ENCODE data around the gene RABEPK. TPM values are rescaled to one million over a fixed set of nuclear protein-coding genes. Genes with fewer than 3 reads are reported as not detected.

The RABEPK gene
- total RNA-seq, 1 experiment from 2014 or later, result 28.1 TPM

- no TSS peak for BruUV-seq (replicated peaks)
Observed at GRCh38 chr9:125268394-125269013, 68.2 kb downstream of the RABEPK start.

GRCh38 chr9:125269014-125269397 lies 68.7 kb downstream of the RABEPK start:
- BruUV-seq (replicated peaks), result no TSS peak
- CTCF ChIA-PET, result interaction anchor here (1.4 kb wide), 1 partner anchor 13 kb away, joined by 3 read pairs; no protein-coding TSS in a partner anchor
- no peaks in the 10 kb centered on the region for H3K9me3 ChIP-seq
- no peak for TF ChIP-seq CTCF (IDR thresholded peaks at IDR 0.05; ENCODE audit: insufficient read depth in 1 of 2, low read depth in 1 of 2, low read length in 1 of 2, severe bottlenecking in 1 of 2, unreplicated experiment in 1 of 2)
- Mint-ChIP-seq H3K27ac (ENCODE audit: unreplicated experiment) (peak overlapping the region; percentile 76), H3K4me1 (ENCODE audit: low read depth, unreplicated experiment) (peaks cover 21% of the 10 kb centered on the region), H3K4me3 (ENCODE audit: unreplicated experiment) (no peak overlapping the region), H3K9me3 (ENCODE audit: unreplicated experiment) (no peaks in the 10 kb centered on the region), H3K27me3 (ENCODE audit: insufficient read depth, unreplicated experiment) (no peaks in the 10 kb centered on the region), H3K36me3 (ENCODE audit: insufficient read depth, unreplicated experiment) (peaks cover 65% of the 10 kb centered on the region)
- H3K4me1 ChIP-seq, result peaks cover 31% of the 10 kb centered on the region
- H3K36me3 ChIP-seq (ENCODE audit: control insufficient read depth, insufficient read depth, low read length), result no peaks in the 10 kb centered on the region
- no peaks in the 10 kb centered on the region for H3K27me3 ChIP-seq (replicated peaks; ENCODE audit: control insufficient read depth, insufficient read depth, low read length)
- intact Hi-C loops (cut with micrococcal nuclease; ENCODE audit: unreplicated experiment), result no loop called here
- POLR2A ChIA-PET, result no interaction called here
- no peak for DNase-seq
- no peak overlapping the region for H3K4me3 ChIP-seq (ENCODE audit: low read depth, low read length)

More at GRCh38 chr9:125268394-125269013, 68.2 kb downstream of the RABEPK start:
- no peak for TF ChIP-seq CTCF (IDR thresholded peaks at IDR 0.05; ENCODE audit: insufficient read depth in 1 of 2, low read depth in 1 of 2, low read length in 1 of 2, severe bottlenecking in 1 of 2, unreplicated experiment in 1 of 2)
- H3K27me3 ChIP-seq (replicated peaks; ENCODE audit: control insufficient read depth, insufficient read depth, low read length), result no peaks in the 10 kb centered on the region
- H3K4me1 ChIP-seq, result peaks cover 29% of the 10 kb centered on the region
- ChIA-PET CTCF (interaction anchor here (1.4 kb wide), 1 partner anchor 12 kb away, joined by 3 read pairs; no protein-coding TSS in a partner anchor), POLR2A (interaction anchor here (0.9 kb wide), 1 partner anchor 27 kb away, joined by 6 read pairs; the partner anchor contains the start of gene HSPA5)
- H3K36me3 ChIP-seq (ENCODE audit: control insufficient read depth, insufficient read depth, low read length), result no peaks in the 10 kb centered on the region
- Mint-ChIP-seq H3K27ac (ENCODE audit: unreplicated experiment) (peak overlapping the region; percentile 76), H3K4me1 (ENCODE audit: low read depth, unreplicated experiment) (peaks cover 23% of the 10 kb centered on the region), H3K27me3 (ENCODE audit: insufficient read depth, unreplicated experiment) (no peaks in the 10 kb centered on the region), H3K36me3 (ENCODE audit: insufficient read depth, unreplicated experiment) (peaks cover 68% of the 10 kb centered on the region), H3K4me3 (ENCODE audit: unreplicated experiment) (no peak overlapping the region), H3K9me3 (ENCODE audit: unreplicated experiment) (no peaks in the 10 kb centered on the region)
- no peak for DNase-seq
- intact Hi-C loops (cut with micrococcal nuclease; ENCODE audit: unreplicated experiment), result no loop called here
- no peaks in the 10 kb centered on the region for H3K9me3 ChIP-seq
- H3K4me3 ChIP-seq (ENCODE audit: low read depth, low read length), result no peak overlapping the region

GRCh38 chr9:125271081-125271480 lies 70.7 kb downstream of the RABEPK start:
- Mint-ChIP-seq H3K36me3 (ENCODE audit: insufficient read depth, unreplicated experiment) (peaks cover 45% of the 10 kb centered on the region), H3K4me3 (ENCODE audit: unreplicated experiment) (no peak overlapping the region), H3K27ac (ENCODE audit: unreplicated experiment) (peak overlapping the region; percentile 68), H3K27me3 (ENCODE audit: insufficient read depth, unreplicated experiment) (no peaks in the 10 kb centered on the region), H3K4me1 (ENCODE audit: low read depth, unreplicated experiment) (peaks cover 16% of the 10 kb centered on the region), H3K9me3 (ENCODE audit: unreplicated experiment) (no peaks in the 10 kb centered on the region)
- BruUV-seq (replicated peaks), result TSS peak; percentile 12
- POLR2A ChIA-PET, result no interaction called here
- intact Hi-C loops (cut with micrococcal nuclease; ENCODE audit: unreplicated experiment), result no loop called here
- no peak for TF ChIP-seq CTCF (IDR thresholded peaks at IDR 0.05; ENCODE audit: insufficient read depth in 1 of 2, low read depth in 1 of 2, low read length in 1 of 2, severe bottlenecking in 1 of 2, unreplicated experiment in 1 of 2)
- Histone ChIP-seq H3K36me3 (ENCODE audit: control insufficient read depth, insufficient read depth, low read length) (no peaks in the 10 kb centered on the region), H3K27me3 (replicated peaks; ENCODE audit: control insufficient read depth, insufficient read depth, low read length) (no peaks in the 10 kb centered on the region), H3K4me1 (peaks cover 48% of the 10 kb centered on the region), H3K9me3 (no peaks in the 10 kb centered on the region), H3K4me3 (ENCODE audit: low read depth, low read length) (no peak overlapping the region)
- no peak for DNase-seq
- CTCF ChIA-PET, result no interaction called here
